Measurements from ENCODE around the gene SLC7A8. TPM values are rescaled to one million over a fixed set of nuclear protein-coding genes. Genes with fewer than 3 reads are reported as not detected.

Gene SLC7A8
- total and polyA plus RNA-seq, 10 of the 15 experiments (the other 5 are each of a cell fraction or from before 2014, with no cell fraction given) = 0.06 to 0.28 (median 0.21) TPM; not detected in 7

DNA sequence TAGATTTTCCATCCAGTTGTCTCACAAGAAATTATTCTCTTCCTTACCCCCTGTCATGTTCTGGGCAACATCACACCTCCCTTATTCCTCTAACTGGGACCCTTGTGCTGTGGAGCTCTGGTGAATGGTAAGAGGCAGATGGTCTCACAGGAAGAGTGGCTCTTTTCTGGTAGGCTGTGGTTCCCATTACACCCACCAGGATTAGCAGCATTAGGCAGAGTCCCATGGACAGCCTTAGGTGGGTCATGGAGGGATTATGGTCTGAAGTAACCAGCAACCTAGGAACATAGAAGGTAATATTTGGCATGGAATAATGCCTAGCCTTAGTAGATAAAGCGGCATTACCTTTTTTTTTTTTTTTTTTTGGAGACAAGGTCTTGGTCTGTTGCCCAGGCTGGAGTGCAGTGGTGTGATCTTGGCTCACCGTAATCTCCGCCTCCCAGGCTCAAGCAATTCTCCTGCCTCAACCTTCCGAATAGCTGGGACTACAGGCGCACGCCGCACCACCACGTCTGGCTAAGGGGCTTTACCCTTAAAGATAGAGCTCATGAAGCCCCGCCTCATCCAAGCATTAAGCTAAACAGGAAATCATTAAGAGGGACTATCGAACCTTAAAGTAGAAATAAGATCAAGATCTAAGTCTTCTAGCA lies 84.1 kb downstream of the SLC7A8 start:
- ChIA-PET SMC1A (ENCODE audit: uncharacterized antibody, unreplicated experiment) (interaction anchor here (1.4 kb wide), 1 partner anchor 9 kb away, joined by 3 read pairs; no protein-coding TSS in a partner anchor), CTCF (interaction anchor here (0.6 to 5.8 kb wide), 5 partner anchors 11 to 176 kb away, joined by 3 to 28 read pairs (median 6); no protein-coding TSS in a partner anchor), POLR2A (interaction anchor here (0.9 kb wide), 1 partner anchor 222 kb away, joined by 3 read pairs; the partner anchor contains the start of gene PABPN1), RAD21 (ENCODE audit: unreplicated experiment) (no interaction called here)
- Histone ChIP-seq H3K9ac (ENCODE audit: control insufficient read depth, insufficient read depth, low read length) (no peak overlapping the region), H3K9me3 (replicated peaks; ENCODE audit: control insufficient read depth, insufficient read depth, low read length) (no peaks in the 10 kb centered on the region), H3K27ac (ENCODE audit: control insufficient read depth, insufficient read depth) (no peak overlapping the region), H3K4me2 (ENCODE audit: control insufficient read depth, insufficient read depth) (no peak overlapping the region), H3K27me3 (replicated peaks in 1 of 2; ENCODE audit: control insufficient read depth in 2 of 2, insufficient read depth in 2 of 2, low read length in 1 of 2) (no peaks in the 10 kb centered on the region), H3K4me1 (ENCODE audit: control insufficient read depth, insufficient read depth, low read length) (0 out of 2 replicates have a peak, but pooled peaks cover 3% of the 10 kb centered on the region), H3K4me3 (no peak overlapping the region), H4K20me1 (ENCODE audit: control insufficient read depth, insufficient read depth) (0 out of 2 replicates have a peak, but pooled peaks cover 1% of the 10 kb centered on the region), H3K36me3 (ENCODE audit: control insufficient read depth in 2 of 2, insufficient read depth in 2 of 2, low read length in 1 of 2) (peaks cover 0 to 8% of the 10 kb centered on the region in 2 experiments; a peak in 1 of 4 replicates), H2AFZ (ENCODE audit: control insufficient read depth, low read depth, low read length) (no peak overlapping the region), H3K79me2 (ENCODE audit: control insufficient read depth, insufficient read depth, low read length) (peaks cover 31% of the 10 kb centered on the region)
- WGBS (ENCODE audit: insufficient coverage, insufficient replicate concordance, low lambda C conversion rate, missing lambda C conversion rate) = over 99% methylated on average over 8 of the region's 10 CpGs
- no peak for TF ChIP-seq HDAC2 (IDR thresholded peaks at IDR 0.05)
- no peak for TF ChIP-seq ESRRA (IDR thresholded peaks at IDR 0.05; ENCODE audit: low read length)
- no peak for TF ChIP-seq MYB (IDR thresholded peaks at IDR 0.05; ENCODE audit: borderline replicate concordance, low read depth, low read length)
- TF ChIP-seq, protein P1, sequence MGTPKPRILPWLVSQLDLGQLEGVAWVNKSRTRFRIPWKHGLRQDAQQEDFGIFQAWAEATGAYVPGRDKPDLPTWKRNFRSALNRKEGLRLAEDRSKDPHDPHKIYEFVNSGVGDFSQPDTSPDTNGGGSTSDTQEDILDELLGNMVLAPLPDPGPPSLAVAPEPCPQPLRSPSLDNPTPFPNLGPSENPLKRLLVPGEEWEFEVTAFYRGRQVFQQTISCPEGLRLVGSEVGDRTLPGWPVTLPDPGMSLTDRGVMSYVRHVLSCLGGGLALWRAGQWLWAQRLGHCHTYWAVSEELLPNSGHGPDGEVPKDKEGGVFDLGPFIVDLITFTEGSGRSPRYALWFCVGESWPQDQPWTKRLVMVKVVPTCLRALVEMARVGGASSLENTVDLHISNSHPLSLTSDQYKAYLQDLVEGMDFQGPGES (IDR thresholded peaks at IDR 0.05) = no peak
- no peak for TF ChIP-seq CREB1 (IDR thresholded peaks at IDR 0.05; ENCODE audit: low read depth)
- no peak for TF ChIP-seq SMAD5 (IDR thresholded peaks at IDR 0.05; ENCODE audit: low read depth)
- no peak for TF ChIP-seq MYC (IDR thresholded peaks at IDR 0.05; ENCODE audit: insufficient read depth, insufficient read length, insufficient replicate concordance, low read length, severe bottlenecking)
- no peak for TF ChIP-seq ZNF274 (IDR thresholded peaks at IDR 0.05; ENCODE audit: insufficient read depth, insufficient read length)
- no peak for TF ChIP-seq SMARCA5 (IDR thresholded peaks at IDR 0.05)
- TF ChIP-seq EP300 (IDR thresholded peaks at IDR 0.05; ENCODE audit: borderline replicate concordance in 1 of 2, control insufficient read depth in 1 of 2, low read depth in 2 of 2, low read length in 2 of 2) = no peak
- no peak for TF ChIP-seq SREBF2 (IDR thresholded peaks at IDR 0.05; ENCODE audit: low read length)
- TF ChIP-seq, protein P2, sequence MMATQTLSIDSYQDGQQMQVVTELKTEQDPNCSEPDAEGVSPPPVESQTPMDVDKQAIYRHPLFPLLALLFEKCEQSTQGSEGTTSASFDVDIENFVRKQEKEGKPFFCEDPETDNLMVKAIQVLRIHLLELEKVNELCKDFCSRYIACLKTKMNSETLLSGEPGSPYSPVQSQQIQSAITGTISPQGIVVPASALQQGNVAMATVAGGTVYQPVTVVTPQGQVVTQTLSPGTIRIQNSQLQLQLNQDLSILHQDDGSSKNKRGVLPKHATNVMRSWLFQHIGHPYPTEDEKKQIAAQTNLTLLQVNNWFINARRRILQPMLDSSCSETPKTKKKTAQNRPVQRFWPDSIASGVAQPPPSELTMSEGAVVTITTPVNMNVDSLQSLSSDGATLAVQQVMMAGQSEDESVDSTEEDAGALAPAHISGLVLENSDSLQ (IDR thresholded peaks at IDR 0.05) = no peak
- TF ChIP-seq, protein P3, sequence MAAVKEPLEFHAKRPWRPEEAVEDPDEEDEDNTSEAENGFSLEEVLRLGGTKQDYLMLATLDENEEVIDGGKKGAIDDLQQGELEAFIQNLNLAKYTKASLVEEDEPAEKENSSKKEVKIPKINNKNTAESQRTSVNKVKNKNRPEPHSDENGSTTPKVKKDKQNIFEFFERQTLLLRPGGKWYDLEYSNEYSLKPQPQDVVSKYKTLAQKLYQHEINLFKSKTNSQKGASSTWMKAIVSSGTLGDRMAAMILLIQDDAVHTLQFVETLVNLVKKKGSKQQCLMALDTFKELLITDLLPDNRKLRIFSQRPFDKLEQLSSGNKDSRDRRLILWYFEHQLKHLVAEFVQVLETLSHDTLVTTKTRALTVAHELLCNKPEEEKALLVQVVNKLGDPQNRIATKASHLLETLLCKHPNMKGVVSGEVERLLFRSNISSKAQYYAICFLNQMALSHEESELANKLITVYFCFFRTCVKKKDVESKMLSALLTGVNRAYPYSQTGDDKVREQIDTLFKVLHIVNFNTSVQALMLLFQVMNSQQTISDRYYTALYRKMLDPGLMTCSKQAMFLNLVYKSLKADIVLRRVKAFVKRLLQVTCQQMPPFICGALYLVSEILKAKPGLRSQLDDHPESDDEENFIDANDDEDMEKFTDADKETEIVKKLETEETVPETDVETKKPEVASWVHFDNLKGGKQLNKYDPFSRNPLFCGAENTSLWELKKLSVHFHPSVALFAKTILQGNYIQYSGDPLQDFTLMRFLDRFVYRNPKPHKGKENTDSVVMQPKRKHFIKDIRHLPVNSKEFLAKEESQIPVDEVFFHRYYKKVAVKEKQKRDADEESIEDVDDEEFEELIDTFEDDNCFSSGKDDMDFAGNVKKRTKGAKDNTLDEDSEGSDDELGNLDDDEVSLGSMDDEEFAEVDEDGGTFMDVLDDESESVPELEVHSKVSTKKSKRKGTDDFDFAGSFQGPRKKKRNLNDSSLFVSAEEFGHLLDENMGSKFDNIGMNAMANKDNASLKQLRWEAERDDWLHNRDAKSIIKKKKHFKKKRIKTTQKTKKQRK (IDR thresholded peaks at IDR 0.05; ENCODE audit: low read depth, low read length) = no peak
- no peak for TF ChIP-seq POLR2AphosphoS5 (IDR thresholded peaks at IDR 0.05; ENCODE audit: low read length)
- no peak for TF ChIP-seq BRCA1 (IDR thresholded peaks at IDR 0.05; ENCODE audit: low read depth, low read length)
- TF ChIP-seq DPF2 (IDR thresholded peaks at IDR 0.05) = no peak
- TF ChIP-seq MTA2 (IDR thresholded peaks at IDR 0.05; ENCODE audit: low read depth) = no peak
- intact Hi-C loops (cut with micrococcal nuclease; ENCODE audit: unreplicated experiment) = no loop called here
- ATAC-seq = no peak
- FAIRE-seq = no peak
- no peak for DNase-seq (ENCODE audit: low read depth, low spot score)
- in situ Hi-C loops (cut with MboI) = no loop called here
- no TSS peak for BruUV-seq (replicated peaks)

Data from GM12878 (cell line).